Myocyte (in vitro differentiated cells): ENCODE results near the gene ABCC12. TPM values are rescaled to one million over a fixed set of nuclear protein-coding genes. Genes with fewer than 3 reads are reported as not detected.
"Not testable (repeated sequence)": the region's sequence is repeated elsewhere in the genome, so short reads cannot be mapped to it uniquely, and the experiment has no call there.

Source experiments
- DNase-seq: peaks from one replicate; pipeline ENCODE4 v3.0.0-alpha.2; 2012; ENCODE audit warnings: low read depth
- total RNA-seq: library from RNA; depleted of rRNA; stranded (reverse); fragments of >200 nt; gene quantifications from 2 replicates; pipeline ENCODE4 v1.2.3, GENCODE V29; 2014

The ABCC12 gene
- total RNA-seq, 1 donor from 2014 or later: not detected

DNA sequence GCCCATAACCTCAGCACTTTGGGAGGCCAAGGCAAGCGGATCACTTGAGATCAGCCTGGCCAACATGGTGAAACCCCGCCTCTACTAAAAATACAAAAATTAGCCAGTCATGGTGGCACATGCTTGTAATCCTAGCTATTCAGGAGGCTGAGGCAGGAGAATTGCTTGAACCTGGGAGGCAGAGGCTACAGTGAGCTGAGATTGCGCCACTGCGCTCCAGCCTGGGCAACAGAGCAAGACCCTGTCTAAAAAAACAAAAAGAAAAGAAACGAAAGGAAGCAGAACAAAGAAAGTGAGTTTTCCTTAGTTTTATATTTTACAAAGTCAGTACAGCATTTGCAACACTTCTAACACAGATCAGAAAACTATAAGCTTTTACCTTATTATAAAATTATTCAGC, 10.8 kb upstream of the ABCC12 start:
- DNase-seq: not testable (repeated sequence)

DNA sequence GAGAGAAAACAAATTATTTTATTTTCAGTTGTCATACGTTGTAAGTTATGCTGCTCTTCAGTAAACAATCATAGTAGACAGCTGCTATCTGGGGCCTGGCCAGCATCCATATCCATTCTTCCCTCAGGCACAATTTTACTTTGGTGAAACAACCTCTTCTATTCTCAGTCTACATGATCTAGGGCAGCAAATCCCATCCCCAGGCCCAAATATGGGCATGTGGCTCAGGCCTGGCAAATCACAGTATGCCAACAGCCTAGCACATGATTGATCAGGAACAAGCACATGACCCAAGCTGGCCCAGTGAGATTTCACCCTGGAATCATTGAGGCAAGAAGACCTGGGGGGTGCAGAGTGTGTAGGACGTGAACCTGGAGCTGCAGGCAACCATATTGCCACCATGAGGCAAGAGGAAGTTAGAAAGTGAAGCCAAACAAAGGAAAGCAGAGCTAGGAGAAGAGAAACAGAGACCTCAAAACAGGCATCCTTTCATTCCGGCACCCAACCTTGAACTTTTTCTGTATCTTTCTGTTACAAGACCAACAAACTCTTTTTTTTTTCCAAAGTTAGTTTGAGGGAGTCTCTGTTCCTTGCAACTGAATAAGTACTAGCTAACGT, 10.3 kb upstream of the ABCC12 start:
- peak; percentile 53 for DNase-seq

DNA sequence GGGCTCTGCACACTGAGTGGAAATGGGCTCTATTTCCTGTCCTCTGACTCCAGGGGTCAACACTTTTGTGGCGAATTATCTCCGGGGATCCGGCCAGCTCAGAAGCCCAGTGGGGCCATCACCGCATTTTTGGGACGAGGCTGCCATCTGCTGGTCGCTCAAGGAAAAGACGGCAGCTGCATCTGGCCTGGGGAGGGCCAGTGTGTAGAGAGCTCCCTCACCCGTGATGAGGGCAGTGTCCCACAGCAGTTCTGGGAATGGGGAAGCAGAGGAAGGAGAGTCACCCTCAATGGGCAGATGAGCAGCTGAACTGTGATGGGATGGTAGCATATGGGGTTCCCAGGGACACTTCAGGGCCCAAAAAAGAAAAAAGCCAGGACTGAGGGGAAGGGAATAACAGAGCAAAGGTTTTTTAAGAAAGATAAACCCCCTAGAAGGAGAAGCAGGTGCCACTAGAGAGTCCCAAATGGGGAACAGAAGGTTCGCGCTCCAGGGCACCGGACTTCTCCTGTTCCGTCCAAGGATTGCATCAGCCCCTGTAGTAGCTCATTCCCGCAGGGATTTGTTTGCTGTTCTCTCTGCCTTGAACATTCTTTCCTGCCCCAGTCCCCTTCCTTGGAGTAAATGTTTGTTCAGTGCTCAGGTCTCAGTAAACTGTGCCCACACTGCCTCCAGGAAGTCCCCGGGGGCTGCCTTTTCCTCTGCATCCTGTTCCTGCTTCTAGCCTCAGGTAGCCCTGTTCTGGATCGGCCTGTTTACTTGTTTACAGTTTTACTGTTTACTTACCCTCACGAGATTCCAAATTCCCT, 9.3 kb upstream of the ABCC12 start:
- DNase-seq: peak; percentile 77

DNA sequence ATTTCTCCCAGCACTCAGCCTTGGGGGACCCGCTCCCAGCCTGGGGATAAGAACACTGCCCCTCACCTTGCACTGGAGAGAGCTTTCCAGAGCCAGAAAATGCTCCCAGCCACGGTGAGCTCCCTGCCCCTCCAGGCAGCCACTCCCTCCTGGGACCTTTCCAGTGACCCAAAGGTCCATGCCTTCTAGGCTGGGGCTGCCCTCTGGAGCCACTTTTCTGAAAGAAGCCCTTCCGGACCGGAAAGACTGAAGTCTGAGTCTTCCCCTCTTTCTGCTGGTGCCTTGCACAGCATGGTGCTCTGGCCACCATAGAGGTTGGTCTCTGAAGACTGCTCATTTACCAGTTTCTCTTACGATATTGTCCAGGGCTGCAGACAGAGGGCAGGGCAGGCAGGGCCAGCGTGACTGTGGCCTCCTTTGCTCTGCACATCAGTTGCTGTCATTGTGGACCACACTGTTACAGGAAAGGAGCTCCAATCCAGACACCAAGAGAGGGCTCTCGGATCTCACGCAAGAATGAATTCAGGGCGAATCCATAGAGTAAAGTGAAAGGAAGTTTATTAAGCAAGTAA, 7.1 kb upstream of the ABCC12 start:
- no peak for DNase-seq

DNA sequence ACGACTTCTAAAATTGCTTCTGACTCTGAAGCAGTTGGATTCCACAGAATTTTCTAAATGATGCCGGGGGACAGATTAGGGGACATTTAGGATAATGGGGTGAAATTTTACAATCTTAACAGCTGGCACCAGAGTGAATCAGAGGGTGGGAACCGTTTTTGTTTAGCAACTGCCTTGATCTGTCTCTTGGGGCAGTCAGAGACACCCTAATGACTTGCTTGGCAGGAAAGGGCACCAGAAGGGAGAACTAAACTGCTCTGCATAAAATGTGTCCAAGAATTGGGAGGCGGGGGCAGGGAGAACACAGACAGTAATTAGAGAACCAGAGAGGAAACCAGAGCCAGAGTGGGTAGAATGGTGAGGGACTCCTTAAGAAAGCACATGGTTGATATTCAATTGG, 6.1 kb upstream of the ABCC12 start:
- peak; percentile 5 for DNase-seq

DNA sequence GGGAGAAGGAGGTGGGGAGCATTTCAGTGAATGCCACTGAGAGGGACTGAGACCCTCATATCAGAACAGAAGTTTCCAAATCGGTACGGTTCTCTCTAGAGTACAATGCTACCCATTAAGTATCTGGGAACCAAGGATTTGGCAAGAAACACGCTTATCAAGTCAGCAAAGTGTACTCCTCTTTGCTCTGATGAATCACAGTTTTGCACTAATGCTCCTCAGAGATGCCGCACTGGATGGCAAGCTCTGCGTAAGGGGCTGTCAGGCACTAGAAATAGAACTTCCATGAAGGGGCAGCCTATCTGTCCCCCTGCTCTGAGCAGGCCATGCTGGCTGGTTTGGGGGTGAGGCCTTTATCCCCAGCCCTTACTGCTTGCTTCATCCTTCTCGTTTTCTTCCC, 4.8 kb upstream of the ABCC12 start:
- DNase-seq: no peak

DNA sequence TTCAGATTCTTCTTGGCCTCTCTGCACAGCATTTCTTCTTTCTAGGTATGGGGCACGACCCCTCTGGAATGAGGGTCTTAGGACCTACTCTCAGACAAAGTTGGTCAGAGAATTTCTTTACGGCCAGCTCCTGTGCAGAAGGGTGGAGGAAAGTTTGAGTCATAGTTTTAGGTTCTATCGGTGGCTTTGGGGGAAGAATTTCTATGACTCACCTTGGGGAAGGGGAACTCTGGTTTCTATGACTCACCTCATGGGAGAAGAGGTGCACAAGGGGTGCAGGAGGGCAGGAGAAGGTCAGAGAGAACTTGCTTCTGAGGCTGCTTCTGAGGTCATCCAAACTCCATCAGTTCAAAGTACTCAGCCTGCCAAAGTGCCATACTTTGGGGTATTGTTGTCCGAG, 2.5 kb upstream of the ABCC12 start:
- peak; percentile 12 for DNase-seq

DNA sequence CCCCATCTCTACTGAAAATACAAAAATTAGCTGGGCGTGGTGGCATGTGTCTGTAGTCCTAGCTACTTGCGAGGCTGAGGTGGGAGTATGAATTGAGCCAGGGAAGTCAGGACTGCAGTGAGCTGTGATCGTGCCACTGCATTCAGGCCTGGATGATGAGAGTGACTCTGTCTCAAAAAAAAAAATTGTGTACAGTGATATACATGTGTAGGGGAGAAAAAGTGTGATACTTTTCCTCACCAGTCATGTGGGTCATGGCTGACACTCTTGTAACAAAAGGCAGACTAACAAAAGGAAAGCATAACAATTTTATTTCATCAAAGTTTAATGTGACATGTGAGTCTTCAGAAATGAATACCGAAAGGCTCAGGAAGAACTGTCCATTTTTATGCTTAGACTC, 2.0 kb upstream of the ABCC12 start:
- DNase-seq: no peak

DNA sequence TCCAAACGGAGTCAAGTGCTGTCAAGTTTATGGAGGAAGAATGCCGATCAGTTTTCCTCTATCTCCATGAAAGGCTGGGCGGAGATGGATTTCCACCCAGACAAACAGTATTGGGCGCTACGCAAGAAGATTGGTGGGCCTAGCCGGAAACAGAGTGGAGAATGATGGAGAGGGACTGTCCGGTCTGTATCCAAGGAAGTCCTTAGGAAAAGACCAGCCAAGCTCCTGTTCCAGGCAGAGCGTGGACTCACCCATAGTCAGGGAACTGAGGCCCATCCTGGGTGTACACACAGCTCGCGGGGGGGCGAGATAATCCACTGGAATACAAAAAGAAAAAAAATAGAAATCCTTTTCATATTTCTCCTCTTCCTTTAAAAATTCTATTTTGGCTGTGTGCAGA, 1.5 kb upstream of the ABCC12 start:
- no peak for DNase-seq

DNA sequence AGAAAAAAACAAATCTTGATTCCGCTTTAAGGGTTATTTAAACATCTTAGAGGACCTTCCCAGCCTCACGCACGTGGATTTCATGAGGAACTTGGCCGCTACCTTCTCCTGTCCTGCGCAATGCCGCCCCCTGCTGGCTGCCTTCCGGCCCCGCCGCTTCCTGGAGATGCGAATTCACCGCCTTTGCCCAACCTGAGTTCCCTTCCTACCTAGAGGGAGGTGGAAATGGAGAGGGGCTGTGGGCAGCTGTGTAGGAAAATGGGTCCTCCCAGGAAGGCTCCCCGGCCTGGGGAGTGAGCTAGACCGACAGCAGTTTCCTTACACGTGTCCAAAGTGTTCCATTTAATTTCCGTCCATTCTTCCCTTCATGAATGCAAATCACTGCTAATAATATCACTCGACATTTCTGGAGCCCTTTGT, 1.0 kb upstream of the ABCC12 start:
- DNase-seq: peak; percentile 74

DNA sequence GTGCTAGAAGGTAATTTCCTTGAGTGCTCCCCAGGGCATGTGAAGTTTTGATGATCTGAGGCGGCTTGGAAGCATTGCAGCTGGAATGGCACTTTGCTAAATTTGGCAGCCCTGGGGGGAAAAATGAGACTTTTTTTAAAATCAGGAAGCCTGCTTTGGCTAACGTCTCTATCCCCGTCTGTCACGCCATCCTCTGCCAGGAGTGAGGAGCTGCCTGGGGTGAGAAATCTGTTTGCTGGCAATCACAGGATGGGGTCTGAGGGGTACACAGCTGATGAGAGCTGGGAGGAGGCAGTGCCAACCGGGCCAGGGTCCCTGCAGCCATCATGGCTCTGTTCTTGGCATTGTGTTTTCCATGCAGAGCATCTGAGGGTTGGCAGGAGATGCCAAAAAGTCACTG, 2.0 kb downstream of the ABCC12 start:
- no peak for DNase-seq

DNA sequence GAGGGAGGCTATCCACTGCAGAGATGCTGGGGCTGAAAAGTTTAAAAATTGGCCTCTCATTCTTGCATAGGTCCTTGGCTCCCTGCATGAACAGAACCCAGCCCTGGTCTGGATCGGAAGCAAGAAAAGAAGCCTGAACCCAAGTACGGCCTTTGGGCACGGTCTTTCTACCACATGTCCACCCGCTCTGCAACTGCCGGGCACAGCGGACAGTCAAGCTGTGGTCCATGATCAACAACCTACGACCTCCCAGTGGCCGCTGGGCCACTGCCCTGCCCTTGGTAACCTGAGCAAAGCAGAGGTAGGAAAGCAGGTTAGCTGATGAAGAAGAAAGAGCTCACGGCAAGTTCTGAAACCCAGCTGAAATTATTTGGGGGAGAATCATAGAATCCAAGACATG, 3.6 kb downstream of the ABCC12 start:
- no peak for DNase-seq

DNA sequence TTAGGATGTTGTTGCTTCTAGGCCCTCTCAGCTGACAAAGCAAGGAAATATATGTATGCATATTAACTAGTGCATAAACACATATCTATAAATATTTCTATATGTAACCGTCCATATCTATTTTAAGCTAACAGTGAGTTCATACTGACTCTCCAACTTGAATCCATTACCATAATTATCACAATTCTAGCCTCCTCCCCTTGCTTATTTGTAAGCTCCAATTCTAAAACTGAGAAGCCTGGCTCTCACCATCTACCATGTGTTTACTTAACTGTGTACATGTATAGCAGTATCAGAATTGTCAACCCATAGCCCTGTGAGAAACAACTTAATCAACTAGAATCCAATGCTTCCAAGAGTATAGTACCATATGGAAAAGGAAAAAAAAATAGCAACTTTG, 5.1 kb downstream of the ABCC12 start:
- DNase-seq: no peak

DNA sequence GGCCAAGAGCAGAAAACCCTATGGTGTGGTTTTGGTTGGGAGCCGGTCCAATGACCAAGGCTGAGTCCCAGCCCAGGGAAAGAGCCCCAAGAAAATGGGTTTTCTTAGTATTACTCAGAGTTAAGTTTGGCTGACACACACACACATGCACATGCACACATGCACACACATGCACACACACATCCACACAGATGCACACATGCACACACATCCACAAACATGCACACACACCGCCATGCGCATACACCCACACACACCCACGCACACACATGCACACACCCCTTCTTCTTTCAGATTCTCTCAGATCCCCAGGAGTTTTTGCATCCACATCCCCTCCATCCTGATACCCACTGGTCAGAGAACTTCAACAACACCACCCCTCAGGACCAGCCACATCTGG, 9.1 kb downstream of the ABCC12 start:
- no peak for DNase-seq

DNA sequence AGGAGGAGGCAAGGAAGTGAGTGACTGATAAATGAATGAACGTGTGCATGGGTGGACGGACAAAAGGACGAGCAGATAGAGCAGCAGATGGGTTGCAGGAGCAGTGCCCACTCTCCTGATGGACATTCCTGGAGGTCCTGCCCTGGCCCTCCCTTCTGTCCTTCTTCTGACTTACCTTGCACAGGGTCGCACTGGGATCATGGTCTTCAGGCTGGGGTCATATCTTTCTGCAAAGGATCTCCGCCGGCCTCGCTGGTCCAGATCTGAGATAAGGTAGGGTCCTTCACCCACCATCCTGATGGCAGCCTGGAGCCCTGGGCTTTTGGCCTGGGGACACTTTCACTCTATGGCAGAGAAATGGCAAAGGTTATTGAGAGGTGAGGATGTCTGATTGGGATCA, 9.7 kb downstream of the ABCC12 start:
- no peak for DNase-seq

DNA sequence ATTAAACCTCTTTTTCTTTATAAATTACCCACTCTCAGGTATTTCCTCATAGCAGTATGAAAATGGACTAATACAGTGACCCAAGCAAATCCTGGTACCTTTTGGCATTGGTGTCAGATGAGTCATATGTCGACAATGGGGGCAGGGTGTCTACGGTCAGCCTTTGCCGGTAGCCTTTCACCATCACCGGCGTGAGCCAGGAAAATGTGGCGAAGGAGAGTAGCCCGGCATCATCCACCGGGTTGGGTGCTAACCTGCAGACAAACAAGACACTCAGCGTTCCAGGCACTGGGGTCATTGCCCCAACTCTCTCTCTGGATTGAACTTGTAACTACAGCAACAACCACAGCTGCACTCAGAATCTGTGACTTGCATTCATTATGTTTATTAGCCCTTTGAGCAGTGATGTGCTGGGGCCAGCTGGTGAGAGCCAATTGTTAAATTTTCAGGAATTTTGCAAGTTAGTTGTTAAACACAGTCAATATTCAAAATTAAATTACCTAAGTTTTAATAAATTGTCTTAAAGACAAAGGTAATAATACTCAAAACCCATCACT, 11.9 kb downstream of the ABCC12 start:
- no peak for DNase-seq

DNA sequence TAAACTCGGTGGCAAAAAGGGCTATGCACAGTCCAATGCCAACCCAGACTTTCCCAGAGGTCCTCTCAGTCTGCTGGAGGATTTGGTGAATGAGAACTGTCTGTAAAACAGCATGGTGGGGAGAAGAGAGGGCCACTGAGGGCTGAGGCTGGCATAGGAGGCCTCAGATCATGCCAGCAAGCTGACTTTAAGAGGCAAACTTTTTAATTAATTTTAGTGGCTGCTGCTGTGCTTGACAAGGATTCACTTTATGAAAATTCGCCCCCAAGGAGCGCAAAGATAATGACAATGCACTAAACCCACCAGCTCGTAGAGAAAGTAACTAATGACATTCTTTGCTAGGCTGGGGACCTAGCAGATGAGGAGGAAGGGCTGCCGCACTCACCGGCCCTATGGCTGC, 15.0 kb downstream of the ABCC12 start:
- DNase-seq: no peak

DNA sequence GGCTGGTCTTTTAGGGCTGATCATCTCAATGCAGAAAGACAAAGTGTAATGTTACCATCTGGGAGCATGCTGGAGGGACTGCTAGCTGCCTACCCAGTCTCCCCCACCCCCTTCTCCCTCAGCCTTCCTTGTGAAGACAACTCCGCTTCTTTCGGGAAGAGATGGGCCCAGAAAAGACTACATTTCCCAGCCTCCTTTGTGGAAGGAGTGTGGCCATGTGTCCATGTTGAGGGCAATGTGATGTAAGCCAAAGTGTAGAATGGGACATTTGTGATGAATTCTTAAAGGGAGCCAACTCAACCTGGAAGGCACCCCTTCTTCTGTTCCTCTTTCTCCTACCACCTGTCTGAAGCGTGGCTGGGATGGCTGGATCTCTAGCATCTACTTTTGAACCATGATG, 16.3 kb downstream of the ABCC12 start:
- DNase-seq: no peak

DNA sequence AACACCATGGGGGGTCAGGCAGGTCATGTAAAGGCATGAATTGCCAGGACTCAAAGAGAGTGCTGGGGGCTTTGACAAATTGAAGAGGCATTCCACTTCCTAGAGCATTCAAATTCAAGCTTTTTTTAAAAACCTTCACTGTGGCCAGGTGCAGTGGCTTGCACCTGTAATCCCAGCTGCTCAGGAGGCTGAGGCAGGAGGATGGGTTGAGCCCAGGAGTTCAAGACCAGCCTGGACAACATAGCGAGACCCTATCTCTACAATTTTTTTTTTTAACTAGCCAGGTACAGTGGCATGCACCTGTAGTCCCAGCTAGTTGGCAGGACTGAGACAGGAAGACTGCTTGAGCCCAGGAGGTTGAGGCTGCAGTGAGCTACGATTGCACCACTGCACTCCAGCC, 17.2 kb downstream of the ABCC12 start:
- no peak for DNase-seq

DNA sequence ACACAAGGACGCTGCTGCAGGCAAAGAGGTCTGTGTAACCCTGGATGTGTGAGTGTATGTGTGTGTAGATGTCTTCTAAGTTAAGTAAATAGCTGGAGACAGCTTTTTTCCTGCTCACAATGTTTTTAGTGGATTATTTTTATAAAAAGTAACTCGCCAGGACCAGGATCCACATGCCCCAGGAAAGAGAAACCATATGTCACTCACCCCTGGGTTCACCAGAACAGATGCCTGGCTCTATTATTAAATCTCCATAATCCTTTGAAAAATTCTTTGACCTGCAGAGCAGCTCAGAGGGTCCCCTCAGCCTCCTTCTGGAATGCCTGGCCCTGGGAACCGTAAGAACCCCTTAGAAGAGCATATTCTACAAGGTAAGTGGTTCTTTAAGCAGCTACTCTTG, 18.0 kb downstream of the ABCC12 start:
- DNase-seq: no peak

DNA sequence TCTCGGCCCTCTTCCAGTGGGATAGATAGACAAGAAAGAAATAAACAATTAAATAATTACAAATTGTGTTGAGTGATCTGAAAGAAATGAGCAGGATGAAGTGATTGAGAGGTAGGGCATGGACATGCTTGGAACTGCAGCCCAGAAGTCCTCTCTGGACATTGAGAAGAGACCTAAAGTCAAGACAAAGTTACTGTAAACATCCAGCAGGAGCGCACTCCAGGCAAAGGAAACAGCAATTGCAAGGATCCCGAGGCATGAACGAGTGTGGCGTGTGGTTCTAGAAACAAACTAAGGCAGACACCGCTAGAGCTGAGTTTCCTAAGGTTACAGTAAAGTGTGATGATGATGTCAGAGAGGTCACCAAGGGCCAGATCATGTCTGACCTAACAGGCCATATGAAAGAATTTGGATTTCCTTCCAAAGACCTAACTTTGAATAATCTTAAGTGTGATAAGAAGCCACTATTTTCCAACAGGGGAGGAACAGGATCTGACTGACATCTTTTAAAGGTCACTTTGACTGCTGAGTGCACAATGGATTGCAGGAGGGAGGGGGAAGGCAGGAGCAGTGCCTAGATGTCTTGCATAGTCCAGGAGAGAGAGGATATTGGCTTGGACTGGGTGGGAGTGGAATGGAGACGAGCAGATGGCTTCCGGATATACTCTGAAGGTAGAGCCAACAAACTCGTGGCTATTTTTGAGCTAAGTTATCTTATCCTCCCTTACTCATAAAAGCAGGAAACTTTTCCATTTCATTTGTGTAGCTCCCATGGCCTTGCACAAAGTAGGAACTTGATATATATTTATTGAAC, 19.0 kb downstream of the ABCC12 start:
- peak; percentile 60 for DNase-seq
